Measurements from ENCODE around the gene WHRN.

GRCh38 chr9:114450181-114450580 is 55.1 kb downstream of the WHRN start:
- TF ChIP-seq ZNF384 (IDR thresholded peaks at IDR 0.05) (no peak), FOXA1 (IDR thresholded peaks at IDR 0.05) (no peak), SP1 (IDR thresholded peaks at IDR 0.05) (no peak), NFRKB (IDR thresholded peaks at IDR 0.05) (no peak), TARDBP (IDR thresholded peaks at IDR 0.05) (no peak), ELF4 (IDR thresholded peaks at IDR 0.05) (no peak)

Data from HEK293T (cell line).